ENCODE data around the gene GATAD2A.

DNA sequence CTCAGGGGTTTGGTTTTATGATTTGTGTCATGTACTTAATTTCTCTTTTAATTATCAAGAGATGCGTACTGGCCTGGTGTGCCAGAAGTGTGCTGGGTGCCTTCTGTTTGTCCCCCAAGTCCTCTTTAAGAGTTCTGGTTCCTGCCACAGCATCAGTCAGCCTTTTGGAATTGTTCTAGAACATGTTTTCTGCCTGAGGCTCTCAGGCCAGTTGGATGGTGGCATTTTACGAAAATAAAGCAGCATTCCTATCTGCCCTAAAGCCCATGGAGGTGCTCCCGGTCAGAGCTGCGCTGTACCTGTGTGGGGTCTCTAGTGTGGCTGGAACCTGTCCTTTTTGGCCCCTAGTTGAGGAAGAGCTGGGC, 55.8 kb downstream of the GATAD2A start:
- TF ChIP-seq POLR2A (IDR thresholded peaks at IDR 0.05): no peak
- TF ChIP-seq, protein P1, sequence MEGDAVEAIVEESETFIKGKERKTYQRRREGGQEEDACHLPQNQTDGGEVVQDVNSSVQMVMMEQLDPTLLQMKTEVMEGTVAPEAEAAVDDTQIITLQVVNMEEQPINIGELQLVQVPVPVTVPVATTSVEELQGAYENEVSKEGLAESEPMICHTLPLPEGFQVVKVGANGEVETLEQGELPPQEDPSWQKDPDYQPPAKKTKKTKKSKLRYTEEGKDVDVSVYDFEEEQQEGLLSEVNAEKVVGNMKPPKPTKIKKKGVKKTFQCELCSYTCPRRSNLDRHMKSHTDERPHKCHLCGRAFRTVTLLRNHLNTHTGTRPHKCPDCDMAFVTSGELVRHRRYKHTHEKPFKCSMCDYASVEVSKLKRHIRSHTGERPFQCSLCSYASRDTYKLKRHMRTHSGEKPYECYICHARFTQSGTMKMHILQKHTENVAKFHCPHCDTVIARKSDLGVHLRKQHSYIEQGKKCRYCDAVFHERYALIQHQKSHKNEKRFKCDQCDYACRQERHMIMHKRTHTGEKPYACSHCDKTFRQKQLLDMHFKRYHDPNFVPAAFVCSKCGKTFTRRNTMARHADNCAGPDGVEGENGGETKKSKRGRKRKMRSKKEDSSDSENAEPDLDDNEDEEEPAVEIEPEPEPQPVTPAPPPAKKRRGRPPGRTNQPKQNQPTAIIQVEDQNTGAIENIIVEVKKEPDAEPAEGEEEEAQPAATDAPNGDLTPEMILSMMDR (IDR thresholded peaks at IDR 0.05): no peak
- no peak for TF ChIP-seq POLR2AphosphoS5 (IDR thresholded peaks at IDR 0.05)

Measured in prostate gland (tissue), 2 donors.